Activated gamma-delta T cell treated with anti-CD3 and anti-CD28 coated beads, Interleukin-2, amount 50 U/mL, for 16 hours (primary cell): ENCODE results near the gene RNF115.
A peak's percentile ranks its signal among the peaks of the same experiment; 100 is the strongest.
"Not testable (repeated sequence)": the region's sequence is repeated elsewhere in the genome, so short reads cannot be mapped to it uniquely, and the experiment has no call there.

Experiments
- DNase-seq: peaks from one replicate; pipeline ENCODE4 v3.0.0-alpha.2; 2020; ENCODE audit warnings: low read depth

Gene RNF115

GRCh38 chr1:145730467-145730866, 93.4 kb downstream of the RNF115 start:
- no peak for DNase-seq

DNA sequence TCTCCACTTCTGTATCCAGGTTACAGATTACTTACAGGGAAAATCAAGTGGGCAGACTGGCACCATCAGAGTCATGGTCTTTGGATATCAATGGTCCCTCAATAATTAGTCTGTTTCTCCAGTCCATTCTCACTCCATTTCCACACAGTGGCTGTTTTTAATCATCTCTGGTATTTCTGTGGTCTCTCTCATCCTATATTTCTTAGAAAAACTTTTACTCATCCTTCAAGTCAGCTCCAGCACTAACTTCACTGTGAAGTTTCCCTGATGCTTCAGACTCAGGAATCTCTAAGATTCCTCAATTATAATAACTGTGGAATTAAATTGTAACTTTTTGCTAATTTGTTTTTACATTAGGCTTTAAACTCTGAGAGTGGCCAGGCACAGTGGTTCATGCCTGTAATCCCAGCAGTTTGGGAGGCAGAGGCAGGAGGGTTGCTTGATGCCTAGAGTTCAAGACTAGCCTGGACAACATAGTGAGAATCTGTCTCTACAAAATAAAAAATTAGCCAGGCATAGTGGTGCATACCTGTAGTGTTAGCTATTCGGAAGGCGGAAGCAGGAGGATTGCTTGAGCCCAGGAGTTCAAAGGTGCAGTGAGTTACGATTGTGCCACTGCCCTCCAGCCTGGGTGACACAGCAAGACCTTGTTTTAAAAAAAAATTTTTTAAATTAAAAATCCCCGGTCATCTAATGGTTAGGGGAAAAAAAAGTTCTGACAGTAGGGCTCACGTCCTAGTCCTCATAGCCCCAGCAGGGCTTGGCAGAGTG, 94.0 kb downstream of the RNF115 start:
- no peak for DNase-seq

DNA sequence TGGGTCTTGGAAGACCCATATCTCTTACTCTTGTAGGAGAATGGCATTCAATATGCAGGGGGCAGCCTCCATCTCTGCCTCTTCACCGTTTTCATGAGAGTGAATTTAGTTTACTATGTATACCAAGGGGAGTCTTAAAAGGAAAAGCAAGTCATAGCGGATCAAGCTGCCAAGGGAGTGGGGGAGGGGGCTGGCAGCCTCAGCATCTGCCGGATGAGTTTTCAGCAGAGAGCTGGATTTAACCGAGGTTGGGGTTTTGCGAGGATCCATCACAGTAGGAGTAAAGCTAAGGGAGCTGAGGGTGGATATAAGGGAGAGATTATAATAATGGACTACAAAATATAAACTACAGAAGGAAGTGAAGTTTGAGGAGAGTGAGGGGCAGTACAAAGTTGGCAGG, 94.7 kb downstream of the RNF115 start:
- DNase-seq: no peak

GRCh38 chr1:145726193-145726592, 97.7 kb downstream of the RNF115 start:
- DNase-seq: not testable (repeated sequence)

GRCh38 chr1:145720878-145721671, 102.8 kb downstream of the RNF115 start:
- peak; percentile 65 for DNase-seq

DNA sequence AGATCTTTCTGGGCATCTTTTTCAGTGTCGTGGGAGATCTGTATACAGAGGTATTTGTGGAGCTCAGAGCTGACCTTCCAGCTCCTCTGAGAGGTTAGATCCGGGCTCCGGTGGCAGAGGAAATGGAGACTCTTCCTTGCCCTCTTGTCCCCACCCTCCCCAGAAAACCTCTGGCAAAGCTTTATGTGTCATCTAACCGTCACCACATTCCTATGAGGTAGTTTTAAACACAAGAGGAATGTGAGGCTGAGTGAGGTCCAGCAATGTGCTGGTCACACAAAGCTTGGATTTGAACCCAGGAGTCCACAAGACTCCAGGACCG, 103.4 kb downstream of the RNF115 start:
- DNase-seq: no peak

DNA sequence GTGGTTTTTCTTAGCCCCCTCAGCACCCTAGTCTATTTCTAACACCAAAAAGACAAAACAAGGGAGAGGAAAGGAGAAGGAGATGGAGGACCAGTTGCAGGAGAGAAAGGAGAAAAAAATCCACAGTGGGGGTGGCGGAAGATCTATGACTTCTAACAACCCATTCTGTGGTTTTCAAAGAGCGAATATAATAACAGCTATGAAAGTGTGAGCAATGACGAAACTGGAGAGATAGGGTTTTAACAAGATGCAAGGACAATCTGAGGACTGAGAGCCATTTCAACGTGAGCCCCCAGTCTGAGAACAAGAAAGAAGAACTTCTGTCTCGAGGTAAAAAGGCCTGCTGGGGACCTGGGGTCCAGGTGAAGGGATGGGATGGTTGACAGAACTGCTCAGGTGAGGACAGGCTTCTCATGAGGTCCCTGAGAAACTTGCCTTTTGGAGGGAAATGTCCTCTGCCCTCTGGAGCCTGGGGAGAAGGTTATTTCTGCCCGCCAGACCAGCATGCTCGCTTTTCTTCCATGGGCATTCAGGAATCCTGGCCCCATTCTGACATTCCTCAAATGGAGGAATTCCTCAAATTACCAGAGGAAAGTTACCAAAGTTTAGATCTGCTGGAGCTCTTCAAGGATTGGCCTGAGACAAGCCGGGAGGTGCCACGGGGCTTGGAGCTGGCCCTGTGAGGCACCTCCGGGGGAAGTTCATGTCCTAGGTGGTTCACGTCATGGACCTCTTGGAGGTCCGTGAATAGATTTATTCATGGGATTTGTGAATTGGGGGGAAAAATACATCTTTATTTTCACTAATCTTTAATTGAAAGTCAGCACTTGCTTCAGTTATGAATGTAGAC, 104.4 kb downstream of the RNF115 start, which contains the start of gene CD160:
Gene CD160, plus strand, starts transcription at position 270 of the 850 bp plus-strand sequence. CDS start 8,829 bp downstream, outside the sequence.
- no peak for DNase-seq

GRCh38 chr1:145718465-145718864, 105.4 kb downstream of the RNF115 start:
- not testable (repeated sequence) for DNase-seq

DNA sequence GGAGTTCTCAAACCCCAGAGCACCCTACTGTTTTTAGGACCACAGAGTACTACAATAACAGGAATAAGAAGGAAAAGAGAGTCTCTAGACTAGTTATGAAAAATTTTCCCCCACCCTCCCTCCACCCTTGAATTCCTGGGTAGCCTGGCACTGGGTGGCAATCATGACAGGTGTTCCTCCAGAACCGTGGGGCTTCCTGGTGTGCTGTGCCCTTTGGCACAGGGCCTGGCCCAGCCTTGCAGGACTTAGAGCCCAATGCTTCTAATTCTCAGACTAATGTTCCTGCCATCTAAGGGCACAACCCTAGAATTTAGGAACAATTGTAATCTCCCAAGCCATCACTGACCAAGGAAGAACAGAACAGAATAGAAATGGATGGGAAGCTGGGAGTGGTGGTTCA, 106.1 kb downstream of the RNF115 start:
- no peak for DNase-seq

GRCh38 chr1:145716641-145717345, 107.1 kb downstream of the RNF115 start:
- no peak for DNase-seq

DNA sequence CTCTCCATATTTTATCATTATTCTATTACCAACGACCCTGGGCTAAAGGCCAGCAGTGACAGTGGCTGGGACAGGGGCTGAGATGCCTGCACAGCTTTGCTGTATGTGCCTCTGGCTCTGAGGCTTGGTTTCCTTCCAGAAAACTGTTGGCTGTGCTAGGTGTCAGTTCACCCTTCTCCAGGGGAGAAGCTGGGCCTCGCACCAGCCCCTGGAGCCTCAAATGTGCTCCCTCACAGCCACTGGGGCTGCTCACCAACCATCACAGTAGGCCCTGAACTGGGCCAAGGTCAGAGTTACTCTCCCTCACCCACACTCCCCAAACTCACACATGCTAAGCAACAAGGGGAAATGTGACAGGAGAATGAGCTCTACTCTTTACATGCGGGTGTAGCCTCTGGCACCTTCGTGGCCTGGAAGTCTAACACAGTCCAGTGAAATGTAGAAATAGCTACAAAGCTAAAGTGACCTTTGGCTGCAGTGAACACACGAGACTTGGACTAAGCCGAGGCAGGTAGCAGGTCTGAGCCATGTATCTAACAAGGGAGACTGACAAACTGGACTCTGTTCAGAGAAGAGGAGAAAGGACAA, 109.3 kb downstream of the RNF115 start:
- DNase-seq: no peak

GRCh38 chr1:145711213-145711651, 112.7 kb downstream of the RNF115 start:
- DNase-seq: no peak

- DNase-seq: no peak
These were observed 113.4 kb downstream of the RNF115 start for GRCh38 chr1:145710291-145711027.

DNA sequence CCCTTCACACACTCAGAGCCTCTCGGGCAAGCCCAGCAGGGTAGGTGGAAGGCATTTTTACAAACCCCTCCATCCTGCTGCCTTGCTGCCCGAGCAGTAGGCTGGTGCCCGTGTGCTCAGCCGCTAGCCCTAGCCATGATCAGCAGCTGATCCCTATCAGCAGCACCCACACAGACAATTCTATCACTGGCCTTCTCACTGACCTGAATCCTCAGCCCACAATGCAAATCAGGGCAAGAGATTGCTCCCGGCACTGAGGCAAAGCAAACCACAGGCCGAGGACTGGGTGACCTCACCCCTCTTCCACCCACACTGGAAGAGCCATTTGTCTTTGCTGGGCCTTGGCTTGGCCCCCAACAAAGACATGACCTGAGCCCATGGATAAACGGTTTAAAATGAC, 115.8 kb downstream of the RNF115 start:
- no peak for DNase-seq

DNA sequence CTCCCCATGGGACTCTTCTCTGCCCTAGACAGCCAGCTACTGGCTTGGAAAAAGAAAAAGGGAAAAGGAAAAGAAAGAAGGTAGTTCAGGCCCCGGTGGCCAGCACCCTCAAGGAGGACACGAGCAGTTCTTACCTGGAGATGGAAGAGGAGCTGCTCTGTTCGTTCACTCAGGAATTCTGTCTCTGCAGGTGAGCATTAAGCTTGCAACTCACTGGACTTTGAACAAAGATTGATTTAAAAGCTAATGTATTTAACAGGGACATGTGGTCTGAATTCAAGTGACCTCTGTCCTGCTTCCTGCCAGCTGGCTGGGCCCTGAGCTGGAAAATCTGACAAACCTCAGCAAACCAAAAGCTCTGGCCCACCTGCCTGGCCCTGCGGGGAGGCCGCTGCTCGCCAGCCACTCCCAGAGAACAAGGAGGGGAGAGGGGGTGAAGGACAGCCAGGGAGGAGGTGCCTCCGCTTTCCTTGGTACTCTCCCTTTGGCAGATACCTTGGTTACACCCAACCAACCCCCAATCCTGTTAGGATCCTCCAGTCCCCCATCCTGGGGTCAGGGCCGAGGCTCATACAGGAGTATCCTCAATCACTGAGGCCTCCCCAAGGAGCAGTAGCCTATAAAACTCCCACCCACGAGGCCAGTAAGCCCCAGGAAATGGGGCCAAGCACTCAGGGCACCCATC, 116.6 kb downstream of the RNF115 start, which contains the start of gene PDZK1:
Gene PDZK1, minus strand, starts transcription at position 186 of the 685 bp plus-strand sequence. CDS start 19,347 bp downstream, outside the sequence.
- DNase-seq: no peak

DNA sequence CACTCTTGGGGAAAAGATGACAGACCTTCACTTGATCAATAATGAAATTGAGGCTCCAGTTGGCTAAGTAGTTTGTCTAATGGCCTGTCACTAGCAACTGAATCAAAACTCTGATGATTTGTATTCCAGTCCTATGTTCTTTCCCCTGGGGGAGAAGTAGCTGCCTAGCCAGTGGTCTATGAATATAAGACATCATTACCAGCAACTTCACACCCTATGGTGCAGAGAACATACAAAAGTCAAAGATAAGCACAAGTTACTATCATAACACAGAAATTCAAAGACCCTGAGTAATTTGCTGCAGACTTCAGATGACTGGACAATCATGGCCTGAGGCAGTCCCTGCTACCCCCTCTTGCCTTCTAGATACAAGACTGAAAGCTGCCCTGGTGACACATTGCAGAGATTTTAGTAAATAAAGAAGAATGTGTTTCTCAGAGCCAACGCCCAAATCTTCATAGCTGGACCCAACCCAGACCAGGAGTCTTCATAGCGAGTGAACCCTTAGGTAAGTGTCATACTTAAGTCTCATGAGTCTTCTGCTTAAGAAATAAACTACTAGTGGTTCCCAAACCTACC, 117.7 kb downstream of the RNF115 start:
- DNase-seq: no peak

DNA sequence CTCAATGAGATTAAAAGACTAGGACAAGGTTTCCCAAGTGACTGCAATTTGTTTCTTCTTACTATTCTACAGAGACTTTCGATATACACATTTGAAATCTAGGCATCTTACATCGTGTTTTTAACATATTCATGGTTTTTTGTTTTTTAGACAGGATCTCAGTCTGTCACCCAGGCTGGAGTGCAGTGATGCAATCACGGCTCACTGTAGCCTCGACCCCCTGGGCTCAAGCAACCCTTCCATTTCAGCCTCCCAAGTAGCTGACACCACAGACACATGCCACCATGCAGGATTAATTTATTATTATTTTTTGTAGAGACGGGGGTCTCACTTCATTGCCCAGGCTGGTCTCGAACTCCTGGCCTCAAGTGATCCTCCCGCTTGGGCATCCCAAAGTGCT, 118.3 kb downstream of the RNF115 start:
- no peak for DNase-seq

- no peak for DNase-seq
These were observed 121.1 kb downstream of the RNF115 start for GRCh38 chr1:145702826-145703225.

DNA sequence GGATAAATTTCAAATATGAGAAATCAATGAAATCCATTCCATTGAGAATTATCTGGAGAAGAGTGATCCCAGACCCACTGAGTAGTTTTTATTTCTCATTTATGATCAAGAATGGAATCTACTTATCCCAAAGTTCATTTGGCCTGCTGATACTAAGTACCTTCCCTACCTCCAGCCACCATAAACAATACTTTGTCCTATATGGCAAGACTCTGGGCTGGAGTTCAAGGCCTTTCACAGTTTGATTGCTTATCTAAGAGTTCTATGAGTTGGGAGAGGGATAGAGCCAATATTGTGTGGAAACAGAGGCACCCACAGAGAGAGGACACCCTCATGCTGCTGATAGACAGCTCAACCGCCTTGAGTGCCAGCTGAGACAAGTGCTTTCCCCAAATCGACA, 121.8 kb downstream of the RNF115 start:
- no peak for DNase-seq
